Spinal cord (tissue), 10 donors: ENCODE measurements around the gene KIAA1217. TPM values are rescaled to one million over a fixed set of nuclear protein-coding genes. Genes with fewer than 3 reads are reported as not detected.

Experiments used
- DNase-seq, 6 donors: peaks; one replicate each; pipeline versions ENCODE4 v3.0.0 to v3.0.0-alpha.2; 2013 to 2015; ENCODE audit warnings: low spot score in 6 of 6, low read depth in 4 of 6
- H3K27ac ChIP-seq: one replicate; pipeline ENCODE4 v1.5.1; 2013; ENCODE audit warnings: low read depth, low read length, control low read depth
- H3K27me3 ChIP-seq: one replicate; pipeline ENCODE4 v1.6.1; 2013; ENCODE audit warnings: low read length; ENCODE audit not compliant: control insufficient read depth, insufficient read depth
- H3K36me3 ChIP-seq: one replicate; pipeline ENCODE4 v1.6.1; 2013; ENCODE audit warnings: low read length; ENCODE audit not compliant: control insufficient read depth, insufficient read depth
- H3K4me1 ChIP-seq: one replicate; pipeline ENCODE4 v1.6.1; 2013; ENCODE audit warnings: low read length; ENCODE audit not compliant: control insufficient read depth, insufficient read depth
- H3K4me3 ChIP-seq: one replicate; pipeline ENCODE4 v1.5.1; 2013; ENCODE audit warnings: low read depth, low read length, control low read depth
- H3K9me3 ChIP-seq: one replicate; pipeline ENCODE4 v1.6.1; 2013; ENCODE audit warnings: low read length; ENCODE audit not compliant: control insufficient read depth, insufficient read depth
- WGBS: methylation state at CpG from one replicate; pipeline ENCODE4 v1.1.5; 2013; ENCODE audit warnings: missing lambda C conversion rate; ENCODE audit not compliant: insufficient coverage; 5-methylcytosine and 5-hydroxymethylcytosine counted together
- polyA plus RNA-seq, 2 donors: library from polyadenylated mRNA; unstranded; fragments of 120-200 nt; gene quantifications; one replicate each; pipeline ENCODE4 v1.2.1, GENCODE V29; 2013; ENCODE audit not compliant: insufficient read length in 2 of 2
- total RNA-seq, 2 donors: library from RNA; depleted of rRNA in 1 of 2; stranded (reverse); fragments of 120-200 nt in 1 of 2; fragments of >200 nt in 1 of 2; gene quantifications; one replicate each; pipeline versions ENCODE4 v1.2.3 to v1.2.4, GENCODE V29; 2013 to 2014
- donor health status: healthy.

Gene KIAA1217
- total and polyA plus RNA-seq, 4 donors, result 8.7 to 26.7 (median 15.3) TPM

DNA sequence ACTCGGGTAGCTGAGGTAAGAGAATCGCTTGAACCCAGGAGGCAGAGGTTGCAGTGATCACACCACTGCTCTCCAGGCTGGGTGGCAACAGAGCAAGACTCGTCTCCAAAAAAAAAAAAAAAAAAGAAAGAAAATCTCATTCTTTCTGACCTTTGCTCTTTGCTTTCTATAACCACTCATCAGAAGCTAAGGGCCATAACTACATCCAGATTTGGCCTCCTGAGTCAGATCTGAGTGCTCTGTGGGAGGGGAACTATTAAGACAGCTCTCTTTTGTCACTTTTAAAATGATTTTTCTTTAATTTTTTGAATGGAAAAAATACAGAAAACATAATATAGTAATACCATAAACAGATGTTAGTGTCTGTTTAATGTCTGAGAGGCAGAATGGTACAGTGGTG, 210.1 kb downstream of the KIAA1217 start:
- Histone ChIP-seq H3K9me3 (no peaks in the 10 kb centered on the region), H3K27me3 (no peaks in the 10 kb centered on the region), H3K27ac (no peak overlapping the region), H3K4me3 (no peak overlapping the region), H3K4me1 (peaks cover 4% of the 10 kb centered on the region), H3K36me3 (no peaks in the 10 kb centered on the region)
- WGBS, result 100% methylated on average over 1 of the region's 3 CpGs
- DNase-seq, result no peak

DNA sequence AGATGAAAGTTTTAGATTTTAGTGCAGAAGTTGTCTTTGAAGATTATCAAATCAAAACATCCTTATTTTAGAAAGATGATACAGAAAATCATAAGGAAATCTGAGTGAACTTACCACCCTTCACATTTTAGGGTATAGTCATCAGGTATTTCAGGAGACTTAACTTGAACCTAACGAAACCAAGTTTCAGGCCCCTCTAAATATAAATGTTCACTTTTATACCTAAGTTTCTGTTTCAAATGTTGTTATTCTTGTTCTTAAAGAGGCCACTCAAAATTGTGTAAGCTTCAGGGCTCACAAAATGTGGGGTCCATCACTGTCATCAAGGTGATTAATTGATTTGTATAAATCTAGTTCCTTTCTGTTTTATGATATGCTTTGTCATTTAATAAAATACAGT, 216.2 kb downstream of the KIAA1217 start:
- no peak overlapping the region for H3K4me3 ChIP-seq
- no peak for DNase-seq
- peaks cover 8% of the 10 kb centered on the region for H3K4me1 ChIP-seq
- H3K36me3 ChIP-seq, result no peaks in the 10 kb centered on the region
- no peaks in the 10 kb centered on the region for H3K9me3 ChIP-seq
- no peaks in the 10 kb centered on the region for H3K27me3 ChIP-seq
- H3K27ac ChIP-seq, result no peak overlapping the region
- WGBS, result no CpG with 5 or more reads among the region's 1 CpG

DNA sequence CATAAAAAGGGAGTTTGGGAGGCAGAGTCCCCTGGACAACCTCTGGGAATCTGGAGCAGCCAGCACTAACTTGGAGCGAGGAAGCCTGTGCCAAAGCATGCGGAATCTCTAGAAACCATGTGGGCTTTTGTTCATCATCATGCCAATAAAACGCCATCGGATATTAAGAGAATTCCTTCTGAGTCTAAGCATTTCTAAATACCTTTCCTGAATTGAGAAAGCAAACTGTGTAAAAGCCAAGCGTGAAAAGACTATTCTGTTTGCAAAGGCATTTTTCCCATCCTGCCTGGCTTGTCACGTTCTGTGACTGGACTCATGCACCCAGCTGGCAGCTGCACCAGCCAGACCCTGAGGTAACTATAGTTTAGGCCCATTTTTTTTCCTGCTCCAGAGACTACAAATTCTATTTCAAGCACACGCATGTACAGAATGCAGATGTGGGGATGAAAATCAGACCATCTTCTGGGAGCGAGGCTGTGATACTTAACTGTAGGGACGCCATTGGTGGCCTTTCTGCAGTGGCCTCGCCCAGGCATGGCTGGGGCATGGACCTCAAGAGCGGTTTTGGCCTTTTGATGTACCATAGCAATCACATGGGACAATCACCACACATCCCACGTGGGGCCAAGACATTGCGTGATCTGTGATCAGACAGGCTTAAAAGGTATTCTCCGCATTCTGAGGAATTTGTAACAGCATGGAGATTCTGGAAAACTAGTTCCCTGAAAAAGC, 218.9 kb downstream of the KIAA1217 start:
- no peaks in the 10 kb centered on the region for H3K36me3 ChIP-seq
- no peak overlapping the region for H3K27ac ChIP-seq
- H3K4me1 ChIP-seq, result peaks cover 8% of the 10 kb centered on the region
- no peaks in the 10 kb centered on the region for H3K27me3 ChIP-seq
- WGBS, result 59% methylated on average over 11 of the region's 14 CpGs
- DNase-seq, result peak in 2 of 6 donors; percentile 38 to 52
- no peak overlapping the region for H3K4me3 ChIP-seq
- H3K9me3 ChIP-seq, result no peaks in the 10 kb centered on the region

DNA sequence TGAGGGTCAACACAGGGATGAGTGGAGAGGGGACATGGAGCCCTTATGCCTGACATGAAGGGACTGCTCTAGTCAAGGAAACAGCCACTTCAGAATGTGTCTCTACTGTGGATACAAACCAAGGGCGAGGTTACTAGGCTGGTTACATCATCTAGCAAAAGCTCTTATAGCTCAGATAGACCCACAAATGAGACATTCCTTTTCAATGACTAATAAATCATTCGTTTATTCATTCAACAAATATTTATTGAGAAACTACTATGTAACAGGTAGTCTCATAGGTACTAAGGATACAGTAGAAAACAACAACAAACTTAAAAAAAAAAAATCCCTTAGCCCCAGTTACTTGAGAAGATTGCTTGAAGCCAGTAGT, 219.5 kb downstream of the KIAA1217 start:
- H3K9me3 ChIP-seq, result no peaks in the 10 kb centered on the region
- H3K4me1 ChIP-seq, result peaks cover 8% of the 10 kb centered on the region
- 100% methylated on average over 1 of the region's 2 CpGs for WGBS
- H3K27ac ChIP-seq, result no peak overlapping the region
- no peak overlapping the region for H3K4me3 ChIP-seq
- DNase-seq, result no peak
- H3K27me3 ChIP-seq, result no peaks in the 10 kb centered on the region
- H3K36me3 ChIP-seq, result no peaks in the 10 kb centered on the region

DNA sequence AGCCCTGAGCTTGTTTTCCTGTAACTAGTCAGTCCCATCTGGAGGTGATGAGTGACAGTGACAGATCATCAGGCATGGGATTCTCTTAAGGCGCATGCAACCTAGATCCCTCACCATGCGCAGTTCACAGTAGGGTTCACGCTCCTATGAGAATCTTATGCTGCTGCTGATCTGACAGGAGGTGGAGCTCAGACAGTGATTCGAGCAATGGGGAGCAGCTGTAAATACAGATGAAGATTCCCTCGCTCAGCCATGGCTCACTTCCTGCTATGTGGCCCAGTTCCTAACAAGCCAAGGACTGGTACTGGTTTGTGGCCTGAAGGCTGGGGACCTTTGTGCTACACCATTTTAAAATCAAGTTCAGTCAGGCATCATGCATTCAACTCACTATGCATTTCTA, 221.7 kb downstream of the KIAA1217 start:
- Histone ChIP-seq H3K4me1 (peaks cover 8% of the 10 kb centered on the region), H3K36me3 (no peaks in the 10 kb centered on the region), H3K9me3 (no peaks in the 10 kb centered on the region), H3K27me3 (no peaks in the 10 kb centered on the region), H3K4me3 (no peak overlapping the region), H3K27ac (no peak overlapping the region)
- DNase-seq, result no peak
- 86% methylated on average over 5 of the region's 5 CpGs for WGBS

DNA sequence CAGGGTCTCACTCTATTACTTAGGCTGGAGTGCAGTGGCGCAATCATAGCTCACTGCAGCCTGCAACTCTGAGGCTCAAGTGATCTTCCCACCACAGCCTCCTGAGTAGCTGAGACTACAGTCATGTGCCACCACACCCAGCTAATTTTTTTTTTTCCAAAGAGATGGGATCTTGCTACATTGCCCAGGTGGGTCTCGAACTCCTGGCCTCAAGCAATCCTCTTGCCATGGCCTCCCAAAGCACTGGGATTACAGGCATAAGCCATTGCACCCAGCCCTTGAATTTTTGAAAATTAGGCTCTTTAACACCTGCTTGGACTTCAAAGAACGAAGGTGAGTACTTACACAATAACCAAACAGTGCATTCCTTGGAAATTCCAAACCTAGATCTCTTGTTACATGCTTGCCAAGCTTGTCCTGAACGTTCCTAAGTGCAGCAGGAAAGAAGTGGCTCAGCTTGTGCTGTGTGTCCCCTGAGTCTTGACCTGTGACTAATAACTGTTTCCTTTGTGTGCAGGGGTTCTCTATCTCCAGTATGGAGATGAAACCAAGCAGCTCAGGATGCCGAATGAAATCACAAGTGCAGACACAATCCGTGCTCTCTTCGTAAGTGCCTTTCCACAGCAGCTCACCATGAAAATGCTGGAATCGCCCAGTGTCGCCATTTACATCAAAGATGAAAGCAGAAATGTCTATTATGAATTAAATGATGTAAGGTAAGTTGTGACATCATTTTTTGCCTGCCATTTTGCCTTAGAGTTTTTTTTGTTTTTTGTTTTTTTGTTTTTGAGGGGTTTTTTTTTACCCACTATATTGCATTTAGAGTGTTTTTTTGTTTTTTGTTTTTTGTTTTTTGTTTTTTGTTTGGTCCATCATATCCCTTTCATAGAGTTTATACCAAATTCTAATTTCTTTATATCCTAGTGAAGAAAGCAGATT, 223.8 kb downstream of the KIAA1217 start:
- 89% methylated on average over 8 of the region's 9 CpGs for WGBS
- H3K36me3 ChIP-seq, result no peaks in the 10 kb centered on the region
- H3K27ac ChIP-seq, result no peak overlapping the region

DNA sequence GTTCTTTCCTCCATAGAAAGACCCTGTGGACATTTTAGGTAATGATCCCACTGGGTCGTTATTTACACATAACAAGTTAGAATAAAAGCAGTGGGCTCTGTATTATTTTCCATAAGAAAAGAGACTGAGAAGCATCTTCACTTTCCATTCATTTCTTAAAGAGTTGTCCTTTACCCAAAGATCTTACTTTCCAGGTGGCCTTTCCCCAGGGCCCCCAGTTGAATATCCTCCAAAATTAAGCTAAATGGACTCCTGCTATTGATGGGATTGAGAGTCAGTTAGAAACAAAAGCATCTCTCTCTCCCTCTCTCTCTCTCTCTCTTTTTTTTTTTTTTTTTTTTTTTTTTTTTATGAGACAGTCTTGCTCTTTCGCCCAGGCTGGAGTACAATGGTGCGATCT, 224.8 kb downstream of the KIAA1217 start:
- H3K27ac ChIP-seq, result no peak overlapping the region
- no peak overlapping the region for H3K4me3 ChIP-seq
- no peaks in the 10 kb centered on the region for H3K27me3 ChIP-seq
- no peaks in the 10 kb centered on the region for H3K4me1 ChIP-seq
- no peaks in the 10 kb centered on the region for H3K36me3 ChIP-seq
- no peaks in the 10 kb centered on the region for H3K9me3 ChIP-seq
- no peak for DNase-seq
- WGBS, result 100% methylated on average over 2 of the region's 3 CpGs

More for the DNA sequence above, 223.8 kb downstream of the KIAA1217 start:
- Histone ChIP-seq H3K4me1 (peaks cover 5% of the 10 kb centered on the region), H3K27me3 (no peaks in the 10 kb centered on the region), H3K9me3 (no peaks in the 10 kb centered on the region), H3K4me3 (no peak overlapping the region)
- no peak for DNase-seq

DNA sequence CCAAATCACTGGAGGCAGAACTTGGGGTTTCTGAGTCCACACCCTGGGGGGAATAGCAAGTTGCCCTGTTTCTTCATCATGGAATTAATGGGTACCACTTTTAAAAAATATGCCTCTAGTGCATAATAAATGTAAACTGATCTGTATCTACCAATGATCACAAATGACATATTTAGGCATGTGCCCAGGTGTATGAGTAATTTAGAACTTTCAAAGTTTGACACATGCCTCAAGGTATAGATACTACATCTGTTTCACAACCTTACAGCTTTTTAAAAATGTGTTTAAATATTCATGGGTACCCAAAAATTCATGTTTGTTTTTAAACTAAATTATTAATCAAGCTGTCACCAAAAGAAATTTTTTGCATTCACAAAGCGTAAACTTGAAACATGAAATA, 226.0 kb downstream of the KIAA1217 start:
- Histone ChIP-seq H3K9me3 (no peaks in the 10 kb centered on the region), H3K4me1 (no peaks in the 10 kb centered on the region), H3K27me3 (no peaks in the 10 kb centered on the region), H3K27ac (no peak overlapping the region), H3K4me3 (no peak overlapping the region), H3K36me3 (no peaks in the 10 kb centered on the region)
- DNase-seq, result no peak
- no CpG with 5 or more reads among the region's 1 CpG for WGBS

DNA sequence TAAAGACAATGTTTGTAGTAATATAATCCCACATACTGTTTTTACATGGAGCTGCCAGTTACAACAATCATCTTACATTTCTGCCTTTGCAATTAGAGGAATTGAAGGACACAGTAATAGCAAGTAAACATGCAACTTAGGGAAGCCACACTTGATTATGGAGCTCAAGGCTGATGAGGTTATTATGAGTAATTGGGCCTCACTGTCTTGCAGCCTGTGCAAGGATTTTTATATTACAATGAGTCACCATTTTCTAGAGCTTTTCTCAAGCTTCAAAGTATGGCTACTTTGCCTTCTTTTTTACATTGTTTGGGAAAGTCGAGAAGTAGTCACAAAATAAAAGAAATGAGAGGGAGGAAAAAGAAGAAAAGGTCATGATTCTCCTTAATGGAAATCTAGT, 226.4 kb downstream of the KIAA1217 start:
- Histone ChIP-seq H3K27ac (no peak overlapping the region), H3K4me3 (no peak overlapping the region), H3K27me3 (no peaks in the 10 kb centered on the region), H3K4me1 (no peaks in the 10 kb centered on the region), H3K9me3 (no peaks in the 10 kb centered on the region), H3K36me3 (no peaks in the 10 kb centered on the region)
- DNase-seq, result no peak
- WGBS, result no CpG with 5 or more reads among the region's 1 CpG
